Thoracic aorta (tissue), 2 donors: ENCODE results near the gene MCRIP1. TPM values are rescaled to one million over a fixed set of nuclear protein-coding genes. Genes with fewer than 3 reads are reported as not detected.

Experiments used
- ATAC-seq: fragments of 150-250 bp; one replicate; pipeline ENCODE4 v1.8.0; 2017; ENCODE audit warnings: low read depth; ENCODE audit not compliant: insufficient number of reproducible peaks, low FRiP score
- DNase-seq: peaks from one replicate; pipeline ENCODE4 v3.0.0-alpha.2; 2020; ENCODE audit warnings: low spot score
- H3K27ac ChIP-seq, 2 donors: fragments of 200-600 bp; sonication (generic); 1 replicate in 1 of 2; 2 replicates in 1 of 2; pipeline ENCODE4 v1.5.1; 2016; ENCODE audit warnings: mild to moderate bottlenecking in 2 of 2, moderate library complexity in 2 of 2
- H3K27me3 ChIP-seq: fragments of 200-600 bp; sonication (generic); replicated peaks from 2 replicates; pipeline ENCODE4 v1.6.0; 2016; ENCODE audit warnings: mild to moderate bottlenecking; ENCODE audit not compliant: insufficient read depth
- H3K36me3 ChIP-seq: fragments of 200-600 bp; sonication (generic); one replicate; pipeline ENCODE4 v1.5.1; 2016
- H3K4me1 ChIP-seq, 2 donors: fragments of 200-600 bp; sonication (generic); 1 replicate in 1 of 2; 2 replicates in 1 of 2; pipeline versions ENCODE4 v1.5.1 to v1.6.0; 2016; ENCODE audit warnings: low read depth in 2 of 2, mild to moderate bottlenecking in 1 of 2; ENCODE audit not compliant: control insufficient read depth in 1 of 2
- H3K4me3 ChIP-seq: fragments of 200-600 bp; sonication (generic); 2 replicates; pipeline ENCODE4 v1.5.1; 2016; ENCODE audit warnings: mild to moderate bottlenecking
- H3K9me3 ChIP-seq: fragments of 200-600 bp; sonication (generic); 2 replicates; pipeline ENCODE4 v1.5.1; 2016
- total RNA-seq, 2 donors: library from RNA; depleted of rRNA; stranded (reverse); fragments of >200 nt; gene quantifications; one replicate each; pipeline versions ENCODE4 v1.1.0 to v1.2.3, GENCODE V29; 2016
- TF ChIP-seq, protein P1 (sequence below): fragments of 200-600 bp; sonication (generic); IDR thresholded peaks from one replicate; pipeline ENCODE4 v1.5.1; 2019; ENCODE audit warnings: antibody characterized with exemption

Gene MCRIP1
- total RNA-seq, 2 donors from 2014 or later: 57.5 to 116 TPM

- Histone ChIP-seq H3K4me3 (no peak overlapping the region), H3K27ac (peak overlapping the region; percentile 52 to 92), H3K27me3 (no peaks in the 10 kb centered on the region), H3K9me3 (no peaks in the 10 kb centered on the region), H3K4me1 (peaks cover 20 to 40% of the 10 kb centered on the region in 2 donors), H3K36me3 (peaks cover 15% of the 10 kb centered on the region)
- no peak for DNase-seq
- TF ChIP-seq, protein P1, sequence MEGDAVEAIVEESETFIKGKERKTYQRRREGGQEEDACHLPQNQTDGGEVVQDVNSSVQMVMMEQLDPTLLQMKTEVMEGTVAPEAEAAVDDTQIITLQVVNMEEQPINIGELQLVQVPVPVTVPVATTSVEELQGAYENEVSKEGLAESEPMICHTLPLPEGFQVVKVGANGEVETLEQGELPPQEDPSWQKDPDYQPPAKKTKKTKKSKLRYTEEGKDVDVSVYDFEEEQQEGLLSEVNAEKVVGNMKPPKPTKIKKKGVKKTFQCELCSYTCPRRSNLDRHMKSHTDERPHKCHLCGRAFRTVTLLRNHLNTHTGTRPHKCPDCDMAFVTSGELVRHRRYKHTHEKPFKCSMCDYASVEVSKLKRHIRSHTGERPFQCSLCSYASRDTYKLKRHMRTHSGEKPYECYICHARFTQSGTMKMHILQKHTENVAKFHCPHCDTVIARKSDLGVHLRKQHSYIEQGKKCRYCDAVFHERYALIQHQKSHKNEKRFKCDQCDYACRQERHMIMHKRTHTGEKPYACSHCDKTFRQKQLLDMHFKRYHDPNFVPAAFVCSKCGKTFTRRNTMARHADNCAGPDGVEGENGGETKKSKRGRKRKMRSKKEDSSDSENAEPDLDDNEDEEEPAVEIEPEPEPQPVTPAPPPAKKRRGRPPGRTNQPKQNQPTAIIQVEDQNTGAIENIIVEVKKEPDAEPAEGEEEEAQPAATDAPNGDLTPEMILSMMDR: no peak
- ATAC-seq: no peak
Observed at GRCh38 chr17:81867991-81868673, 35.0 kb upstream of the MCRIP1 start.

DNA sequence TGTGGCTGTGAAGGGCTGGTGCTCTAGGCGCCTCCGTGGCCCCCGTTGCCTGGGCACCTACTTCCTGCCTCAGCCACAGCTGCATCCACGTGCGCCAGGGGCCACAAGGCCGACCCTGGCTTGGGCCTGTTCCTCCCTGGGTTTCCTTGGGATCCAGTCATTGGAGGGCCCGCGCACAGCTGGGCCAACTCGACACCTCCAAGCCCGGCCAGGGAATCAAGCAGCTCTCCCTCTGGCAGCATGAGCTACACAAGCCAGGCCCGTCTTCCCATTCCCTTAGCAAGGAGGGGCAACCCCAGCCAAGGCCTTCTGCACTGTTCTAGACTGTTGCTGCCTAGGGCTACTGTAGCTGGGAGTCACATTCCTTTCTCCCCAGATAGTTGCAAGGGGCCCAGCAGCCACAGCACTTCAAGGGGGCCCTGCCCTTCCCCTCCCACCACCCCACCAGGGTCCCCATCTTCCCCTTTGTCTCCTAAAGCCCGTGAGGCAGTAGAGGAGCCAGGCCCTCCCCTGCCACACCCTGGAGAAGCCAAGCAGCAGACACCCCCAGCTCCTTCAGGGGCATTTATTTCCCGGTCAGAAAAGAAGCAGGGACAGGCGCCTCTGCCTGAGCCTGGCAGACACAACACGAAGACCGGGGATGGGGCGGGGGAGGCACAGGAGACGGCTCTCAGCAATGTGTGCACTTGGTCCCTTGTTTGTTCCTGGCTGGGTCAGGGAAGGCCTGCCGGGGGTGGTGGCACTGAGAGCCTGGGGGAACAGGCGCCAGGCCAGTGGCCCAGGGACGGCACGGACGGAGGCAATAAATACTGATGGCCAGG lies 34.3 kb upstream of the MCRIP1 start:
- peak overlapping the region in 1 of 2 donors; percentile 52 for H3K27ac ChIP-seq
- ATAC-seq (no peak), DNase-seq (no peak)
- no peak overlapping the region for H3K4me3 ChIP-seq
- no peaks in the 10 kb centered on the region for H3K27me3 ChIP-seq
- TF ChIP-seq, protein P1: no peak
- H3K36me3 ChIP-seq: peaks cover 15% of the 10 kb centered on the region
- no peaks in the 10 kb centered on the region for H3K9me3 ChIP-seq
- peaks cover 18 to 39% of the 10 kb centered on the region in 2 donors for H3K4me1 ChIP-seq

DNA sequence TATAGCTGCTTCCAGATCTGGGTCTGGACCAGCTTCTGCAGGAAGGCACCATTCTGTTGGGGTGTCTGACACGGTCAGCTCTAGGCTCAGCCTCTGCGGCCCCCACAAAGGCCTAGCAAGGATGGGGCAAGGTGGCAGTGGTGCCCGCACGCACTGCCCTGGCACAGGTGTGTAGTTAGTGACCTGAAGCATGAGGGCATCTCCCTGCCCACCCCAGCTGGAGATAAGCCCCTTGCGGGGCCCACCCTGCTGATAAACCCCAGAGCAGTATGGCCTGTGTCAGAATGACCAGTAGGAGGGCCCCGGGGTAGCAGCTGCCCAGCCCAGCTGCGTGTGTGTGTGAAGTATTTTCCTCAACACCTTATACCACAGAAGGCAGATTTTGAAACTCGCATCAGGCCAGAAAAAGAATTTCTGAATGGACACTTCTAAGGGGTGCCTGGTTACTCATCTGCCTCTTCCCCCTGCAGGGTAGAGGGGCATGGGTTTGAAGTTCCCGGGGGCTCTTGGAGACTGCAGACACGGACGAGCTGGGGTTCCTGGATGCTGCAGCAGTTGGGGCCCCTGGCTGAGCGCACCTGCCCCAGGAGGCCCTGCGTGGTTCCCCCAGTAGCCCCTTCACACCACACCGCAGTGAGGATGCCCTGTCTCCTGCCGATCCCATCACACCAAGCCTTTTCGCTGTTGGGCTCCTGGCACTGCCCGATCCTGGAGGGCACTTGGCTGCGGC lies 33.5 kb upstream of the MCRIP1 start:
- Histone ChIP-seq H3K27me3 (no peaks in the 10 kb centered on the region), H3K9me3 (no peaks in the 10 kb centered on the region), H3K4me1 (peaks cover 22 to 41% of the 10 kb centered on the region in 2 donors), H3K4me3 (no peak overlapping the region), H3K36me3 (peaks cover 15% of the 10 kb centered on the region), H3K27ac (no peak overlapping the region)
- DNase-seq (no peak), ATAC-seq (no peak)
- TF ChIP-seq, protein P1: no peak

- no peak for ATAC-seq
- H3K36me3 ChIP-seq: peaks cover 15% of the 10 kb centered on the region
- no peak for DNase-seq
Observed at GRCh38 chr17:81865733-81866439, 32.8 kb upstream of the MCRIP1 start.

More at GRCh38 chr17:81865733-81866439, 32.8 kb upstream of the MCRIP1 start:
- TF ChIP-seq, protein P1: no peak
- no peak overlapping the region for H3K27ac ChIP-seq
- H3K4me1 ChIP-seq: peaks cover 23 to 44% of the 10 kb centered on the region in 2 donors
- no peaks in the 10 kb centered on the region for H3K9me3 ChIP-seq
- H3K4me3 ChIP-seq: no peak overlapping the region
- H3K27me3 ChIP-seq: no peaks in the 10 kb centered on the region
